HEK293 (cell line): ENCODE results near the gene TUBB4A.

Source experiments
- MYNN ChIP-seq: fragments of 450-650 bp; formaldehyde crosslinking; IDR thresholded peaks from 2 replicates; pipeline ENCODE4 v1.5.1; 2016; ENCODE audit warnings: missing biosample characterization, missing genetic modification characterization, borderline replicate concordance
- TCF7L2 ChIP-seq: IDR thresholded peaks from 2 replicates; pipeline ENCODE4 v1.6.1; 2011; ENCODE audit warnings: low read depth, mild to moderate bottlenecking, inconsistent platforms, low read length, moderate library complexity, borderline replicate concordance
- ZNF114 ChIP-seq: fragments of 450-650 bp; formaldehyde crosslinking; IDR thresholded peaks from 2 replicates; pipeline ENCODE4 v1.5.0; 2017; ENCODE audit warnings: missing biosample characterization, missing genetic modification characterization
- ZNF175 ChIP-seq: fragments of 450-650 bp; formaldehyde crosslinking; IDR thresholded peaks from 2 replicates; pipeline ENCODE4 v1.5.1; 2016; ENCODE audit warnings: missing biosample characterization, missing genetic modification characterization
- ZNF544 ChIP-seq: fragments of 450-650 bp; formaldehyde crosslinking; IDR thresholded peaks from 2 replicates; pipeline ENCODE4 v1.5.0; 2017; ENCODE audit warnings: missing biosample characterization, missing genetic modification characterization
- ZNF677 ChIP-seq: fragments of 450-650 bp; IDR thresholded peaks from 2 replicates; pipeline ENCODE4 v1.5.0; 2018; ENCODE audit warnings: missing biosample characterization, mild to moderate bottlenecking, missing genetic modification characterization, moderate library complexity
- ZNF792 ChIP-seq: fragments of 450-650 bp; formaldehyde crosslinking; IDR thresholded peaks from 2 replicates; pipeline ENCODE4 v1.5.1; 2016; ENCODE audit warnings: missing biosample characterization, missing genetic modification characterization
- TF ChIP-seq, protein P1 (sequence below): fragments of 450-650 bp; formaldehyde crosslinking; IDR thresholded peaks from 2 replicates; pipeline ENCODE4 v1.5.1; 2016; ENCODE audit warnings: missing biosample characterization, missing genetic modification characterization
- TF ChIP-seq, protein P2 (sequence below): fragments of 450-650 bp; formaldehyde crosslinking; IDR thresholded peaks from 2 replicates; pipeline ENCODE4 v1.5.1; 2016; ENCODE audit warnings: missing biosample characterization, missing genetic modification characterization
- TF ChIP-seq, protein P3 (sequence below): fragments of 450-650 bp; formaldehyde crosslinking; IDR thresholded peaks from 2 replicates; pipeline ENCODE4 v1.5.1; 2016; ENCODE audit warnings: missing biosample characterization, missing genetic modification characterization
- TF ChIP-seq, protein P4 (sequence below): fragments of 450-650 bp; formaldehyde crosslinking; IDR thresholded peaks from 2 replicates; pipeline ENCODE4 v1.5.1; 2016; ENCODE audit warnings: missing biosample characterization, missing genetic modification characterization, borderline replicate concordance
- TF ChIP-seq, protein P5 (sequence below): IDR thresholded peaks from 2 replicates; pipeline ENCODE4 v1.6.1; 2011; ENCODE audit warnings: mild to moderate bottlenecking, low read depth, low read length, borderline replicate concordance
- TF ChIP-seq, protein P6 (sequence below): fragments of 450-650 bp; formaldehyde crosslinking; IDR thresholded peaks from 2 replicates; pipeline ENCODE4 v1.5.1; 2016; ENCODE audit warnings: missing biosample characterization, missing genetic modification characterization, low read depth

DNA sequence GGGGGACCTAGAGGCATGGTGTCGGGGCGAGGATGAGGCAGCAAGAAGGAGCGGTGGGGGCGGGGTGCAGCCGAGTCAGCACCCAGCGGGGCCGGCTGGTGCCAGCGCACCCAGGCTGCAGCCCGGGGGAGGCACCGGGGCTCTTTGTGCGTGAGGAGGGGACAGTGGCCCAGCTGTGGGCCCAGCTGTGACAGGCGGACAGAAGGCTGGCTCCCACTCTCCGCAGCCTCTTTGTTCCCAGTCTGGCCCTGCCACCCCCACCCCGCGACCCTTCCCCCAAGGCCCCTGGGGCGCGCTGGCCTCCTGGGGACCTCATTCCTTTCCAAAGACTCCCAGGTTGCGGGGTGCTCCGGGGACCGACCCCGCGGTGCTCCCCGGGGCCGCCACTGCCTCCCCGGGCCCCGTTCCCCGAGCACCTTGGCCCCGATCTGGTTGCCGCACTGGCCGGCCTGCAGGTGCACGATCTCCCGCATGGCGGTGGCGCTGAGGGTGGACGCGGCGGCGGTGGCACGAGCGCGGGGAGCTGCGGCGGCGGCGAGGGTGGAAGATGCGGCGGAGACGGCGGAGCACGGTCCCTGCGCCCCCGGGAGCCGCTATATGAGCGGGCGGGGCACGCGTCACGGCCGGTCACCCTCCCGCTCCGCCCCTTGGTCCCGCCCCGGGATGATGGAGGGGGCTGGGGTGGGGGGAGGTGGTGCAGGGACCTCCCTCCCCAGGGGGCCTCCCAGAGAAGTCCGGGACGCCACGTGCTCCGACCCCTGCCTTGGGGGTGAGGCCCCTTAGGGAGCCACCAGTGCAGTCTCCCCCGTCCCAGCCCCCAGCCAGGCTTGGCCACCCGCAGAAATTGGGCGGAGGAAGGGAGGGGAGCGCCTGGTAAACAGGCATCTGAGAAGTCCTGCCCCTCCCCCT, at the start of gene TUBB4A:
- TF ChIP-seq ZNF677 (tag by site-specific recombination) (no peak), ZNF175 (tag by site-specific recombination) (no peak), ZNF114 (tag by site-specific recombination) (no peak), TCF7L2 (no peak), MYNN (tag by site-specific recombination) (no peak), ZNF792 (no peak), ZNF544 (no peak)
- TF ChIP-seq, protein P1, sequence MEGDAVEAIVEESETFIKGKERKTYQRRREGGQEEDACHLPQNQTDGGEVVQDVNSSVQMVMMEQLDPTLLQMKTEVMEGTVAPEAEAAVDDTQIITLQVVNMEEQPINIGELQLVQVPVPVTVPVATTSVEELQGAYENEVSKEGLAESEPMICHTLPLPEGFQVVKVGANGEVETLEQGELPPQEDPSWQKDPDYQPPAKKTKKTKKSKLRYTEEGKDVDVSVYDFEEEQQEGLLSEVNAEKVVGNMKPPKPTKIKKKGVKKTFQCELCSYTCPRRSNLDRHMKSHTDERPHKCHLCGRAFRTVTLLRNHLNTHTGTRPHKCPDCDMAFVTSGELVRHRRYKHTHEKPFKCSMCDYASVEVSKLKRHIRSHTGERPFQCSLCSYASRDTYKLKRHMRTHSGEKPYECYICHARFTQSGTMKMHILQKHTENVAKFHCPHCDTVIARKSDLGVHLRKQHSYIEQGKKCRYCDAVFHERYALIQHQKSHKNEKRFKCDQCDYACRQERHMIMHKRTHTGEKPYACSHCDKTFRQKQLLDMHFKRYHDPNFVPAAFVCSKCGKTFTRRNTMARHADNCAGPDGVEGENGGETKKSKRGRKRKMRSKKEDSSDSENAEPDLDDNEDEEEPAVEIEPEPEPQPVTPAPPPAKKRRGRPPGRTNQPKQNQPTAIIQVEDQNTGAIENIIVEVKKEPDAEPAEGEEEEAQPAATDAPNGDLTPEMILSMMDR (tag by site-specific recombination) = no peak; the same call in 1 of the 2 replicates
- TF ChIP-seq, protein P2, sequence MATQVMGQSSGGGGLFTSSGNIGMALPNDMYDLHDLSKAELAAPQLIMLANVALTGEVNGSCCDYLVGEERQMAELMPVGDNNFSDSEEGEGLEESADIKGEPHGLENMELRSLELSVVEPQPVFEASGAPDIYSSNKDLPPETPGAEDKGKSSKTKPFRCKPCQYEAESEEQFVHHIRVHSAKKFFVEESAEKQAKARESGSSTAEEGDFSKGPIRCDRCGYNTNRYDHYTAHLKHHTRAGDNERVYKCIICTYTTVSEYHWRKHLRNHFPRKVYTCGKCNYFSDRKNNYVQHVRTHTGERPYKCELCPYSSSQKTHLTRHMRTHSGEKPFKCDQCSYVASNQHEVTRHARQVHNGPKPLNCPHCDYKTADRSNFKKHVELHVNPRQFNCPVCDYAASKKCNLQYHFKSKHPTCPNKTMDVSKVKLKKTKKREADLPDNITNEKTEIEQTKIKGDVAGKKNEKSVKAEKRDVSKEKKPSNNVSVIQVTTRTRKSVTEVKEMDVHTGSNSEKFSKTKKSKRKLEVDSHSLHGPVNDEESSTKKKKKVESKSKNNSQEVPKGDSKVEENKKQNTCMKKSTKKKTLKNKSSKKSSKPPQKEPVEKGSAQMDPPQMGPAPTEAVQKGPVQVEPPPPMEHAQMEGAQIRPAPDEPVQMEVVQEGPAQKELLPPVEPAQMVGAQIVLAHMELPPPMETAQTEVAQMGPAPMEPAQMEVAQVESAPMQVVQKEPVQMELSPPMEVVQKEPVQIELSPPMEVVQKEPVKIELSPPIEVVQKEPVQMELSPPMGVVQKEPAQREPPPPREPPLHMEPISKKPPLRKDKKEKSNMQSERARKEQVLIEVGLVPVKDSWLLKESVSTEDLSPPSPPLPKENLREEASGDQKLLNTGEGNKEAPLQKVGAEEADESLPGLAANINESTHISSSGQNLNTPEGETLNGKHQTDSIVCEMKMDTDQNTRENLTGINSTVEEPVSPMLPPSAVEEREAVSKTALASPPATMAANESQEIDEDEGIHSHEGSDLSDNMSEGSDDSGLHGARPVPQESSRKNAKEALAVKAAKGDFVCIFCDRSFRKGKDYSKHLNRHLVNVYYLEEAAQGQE = no peak
- TF ChIP-seq, protein P3, sequence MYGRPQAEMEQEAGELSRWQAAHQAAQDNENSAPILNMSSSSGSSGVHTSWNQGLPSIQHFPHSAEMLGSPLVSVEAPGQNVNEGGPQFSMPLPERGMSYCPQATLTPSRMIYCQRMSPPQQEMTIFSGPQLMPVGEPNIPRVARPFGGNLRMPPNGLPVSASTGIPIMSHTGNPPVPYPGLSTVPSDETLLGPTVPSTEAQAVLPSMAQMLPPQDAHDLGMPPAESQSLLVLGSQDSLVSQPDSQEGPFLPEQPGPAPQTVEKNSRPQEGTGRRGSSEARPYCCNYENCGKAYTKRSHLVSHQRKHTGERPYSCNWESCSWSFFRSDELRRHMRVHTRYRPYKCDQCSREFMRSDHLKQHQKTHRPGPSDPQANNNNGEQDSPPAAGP (tag by site-specific recombination) = peak; percentile 51; the same call in 1 of the 2 replicates
- TF ChIP-seq, protein P4, sequence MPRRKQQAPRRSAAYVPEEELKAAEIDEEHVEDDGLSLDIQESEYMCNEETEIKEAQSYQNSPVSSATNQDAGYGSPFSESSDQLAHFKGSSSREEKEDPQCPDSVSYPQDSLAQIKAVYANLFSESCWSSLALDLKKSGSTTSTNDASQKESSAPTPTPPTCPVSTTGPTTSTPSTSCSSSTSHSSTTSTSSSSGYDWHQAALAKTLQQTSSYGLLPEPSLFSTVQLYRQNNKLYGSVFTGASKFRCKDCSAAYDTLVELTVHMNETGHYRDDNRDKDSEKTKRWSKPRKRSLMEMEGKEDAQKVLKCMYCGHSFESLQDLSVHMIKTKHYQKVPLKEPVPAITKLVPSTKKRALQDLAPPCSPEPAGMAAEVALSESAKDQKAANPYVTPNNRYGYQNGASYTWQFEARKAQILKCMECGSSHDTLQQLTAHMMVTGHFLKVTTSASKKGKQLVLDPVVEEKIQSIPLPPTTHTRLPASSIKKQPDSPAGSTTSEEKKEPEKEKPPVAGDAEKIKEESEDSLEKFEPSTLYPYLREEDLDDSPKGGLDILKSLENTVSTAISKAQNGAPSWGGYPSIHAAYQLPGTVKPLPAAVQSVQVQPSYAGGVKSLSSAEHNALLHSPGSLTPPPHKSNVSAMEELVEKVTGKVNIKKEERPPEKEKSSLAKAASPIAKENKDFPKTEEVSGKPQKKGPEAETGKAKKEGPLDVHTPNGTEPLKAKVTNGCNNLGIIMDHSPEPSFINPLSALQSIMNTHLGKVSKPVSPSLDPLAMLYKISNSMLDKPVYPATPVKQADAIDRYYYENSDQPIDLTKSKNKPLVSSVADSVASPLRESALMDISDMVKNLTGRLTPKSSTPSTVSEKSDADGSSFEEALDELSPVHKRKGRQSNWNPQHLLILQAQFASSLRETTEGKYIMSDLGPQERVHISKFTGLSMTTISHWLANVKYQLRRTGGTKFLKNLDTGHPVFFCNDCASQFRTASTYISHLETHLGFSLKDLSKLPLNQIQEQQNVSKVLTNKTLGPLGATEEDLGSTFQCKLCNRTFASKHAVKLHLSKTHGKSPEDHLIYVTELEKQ (tag by site-specific recombination) = no peak
- TF ChIP-seq, protein P5, sequence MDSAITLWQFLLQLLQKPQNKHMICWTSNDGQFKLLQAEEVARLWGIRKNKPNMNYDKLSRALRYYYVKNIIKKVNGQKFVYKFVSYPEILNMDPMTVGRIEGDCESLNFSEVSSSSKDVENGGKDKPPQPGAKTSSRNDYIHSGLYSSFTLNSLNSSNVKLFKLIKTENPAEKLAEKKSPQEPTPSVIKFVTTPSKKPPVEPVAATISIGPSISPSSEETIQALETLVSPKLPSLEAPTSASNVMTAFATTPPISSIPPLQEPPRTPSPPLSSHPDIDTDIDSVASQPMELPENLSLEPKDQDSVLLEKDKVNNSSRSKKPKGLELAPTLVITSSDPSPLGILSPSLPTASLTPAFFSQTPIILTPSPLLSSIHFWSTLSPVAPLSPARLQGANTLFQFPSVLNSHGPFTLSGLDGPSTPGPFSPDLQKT = no peak
- TF ChIP-seq, protein P6, sequence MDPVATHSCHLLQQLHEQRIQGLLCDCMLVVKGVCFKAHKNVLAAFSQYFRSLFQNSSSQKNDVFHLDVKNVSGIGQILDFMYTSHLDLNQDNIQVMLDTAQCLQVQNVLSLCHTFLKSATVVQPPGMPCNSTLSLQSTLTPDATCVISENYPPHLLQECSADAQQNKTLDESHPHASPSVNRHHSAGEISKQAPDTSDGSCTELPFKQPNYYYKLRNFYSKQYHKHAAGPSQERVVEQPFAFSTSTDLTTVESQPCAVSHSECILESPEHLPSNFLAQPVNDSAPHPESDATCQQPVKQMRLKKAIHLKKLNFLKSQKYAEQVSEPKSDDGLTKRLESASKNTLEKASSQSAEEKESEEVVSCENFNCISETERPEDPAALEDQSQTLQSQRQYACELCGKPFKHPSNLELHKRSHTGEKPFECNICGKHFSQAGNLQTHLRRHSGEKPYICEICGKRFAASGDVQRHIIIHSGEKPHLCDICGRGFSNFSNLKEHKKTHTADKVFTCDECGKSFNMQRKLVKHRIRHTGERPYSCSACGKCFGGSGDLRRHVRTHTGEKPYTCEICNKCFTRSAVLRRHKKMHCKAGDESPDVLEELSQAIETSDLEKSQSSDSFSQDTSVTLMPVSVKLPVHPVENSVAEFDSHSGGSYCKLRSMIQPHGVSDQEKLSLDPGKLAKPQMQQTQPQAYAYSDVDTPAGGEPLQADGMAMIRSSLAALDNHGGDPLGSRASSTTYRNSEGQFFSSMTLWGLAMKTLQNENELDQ (tag by site-specific recombination) = no peak
